Limb (tissue), 2 donors: Measurements from ENCODE around the gene DCBLD2.

Experiments used
- DNase-seq, 2 donors: peaks; one replicate each; pipeline ENCODE4 v3.0.0-alpha.2; 2016; ENCODE audit errors: extremely low spot score in 2 of 2

DCBLD2 gene

GRCh38 chr3:98769448-98769847 is 132.0 kb downstream of the DCBLD2 start:
- DNase-seq: no peak

GRCh38 chr3:98768961-98769360 is 132.5 kb downstream of the DCBLD2 start:
- no peak for DNase-seq

GRCh38 chr3:98766924-98767323 is 134.6 kb downstream of the DCBLD2 start:
- DNase-seq: no peak

- DNase-seq: no peak
Observed at GRCh38 chr3:98765721-98766120, 135.8 kb downstream of the DCBLD2 start.

- DNase-seq: no peak
Observed at GRCh38 chr3:98764472-98764884, 137.0 kb downstream of the DCBLD2 start.

- DNase-seq: no peak
Observed at GRCh38 chr3:98763819-98764418, 137.6 kb downstream of the DCBLD2 start.

- DNase-seq: no peak
Observed at GRCh38 chr3:98763076-98763475, 138.4 kb downstream of the DCBLD2 start, which contains the start of gene ST3GAL6. TSS of gene ST3GAL6 (plus strand) at chr3:98763340. CDS start at chr3:98768441, 5,101 bp downstream.

GRCh38 chr3:98761643-98762229 is 139.8 kb downstream of the DCBLD2 start:
- DNase-seq: no peak

GRCh38 chr3:98759629-98760028 is 141.9 kb downstream of the DCBLD2 start:
- no peak for DNase-seq

- DNase-seq: no peak
Observed at GRCh38 chr3:98755601-98756000, 145.9 kb downstream of the DCBLD2 start.

- DNase-seq: no peak
Observed at GRCh38 chr3:98754483-98754882, 147.0 kb downstream of the DCBLD2 start.

GRCh38 chr3:98750276-98750919 is 151.1 kb downstream of the DCBLD2 start:
- DNase-seq: no peak

- DNase-seq: no peak
Observed at GRCh38 chr3:98746882-98747281, 154.6 kb downstream of the DCBLD2 start.

- no peak for DNase-seq
Observed at GRCh38 chr3:98746122-98746521, 155.4 kb downstream of the DCBLD2 start.
